ENCODE results near the gene KNOP1. TPM values are rescaled to one million over a fixed set of nuclear protein-coding genes. Genes with fewer than 3 reads are reported as not detected.
"Not testable (repeated sequence)": the region's sequence is repeated elsewhere in the genome, so short reads cannot be mapped to it uniquely, and the experiment has no call there.

The KNOP1 gene
- total RNA-seq, 1 experiment from 2014 or later: 24.6 TPM

DNA sequence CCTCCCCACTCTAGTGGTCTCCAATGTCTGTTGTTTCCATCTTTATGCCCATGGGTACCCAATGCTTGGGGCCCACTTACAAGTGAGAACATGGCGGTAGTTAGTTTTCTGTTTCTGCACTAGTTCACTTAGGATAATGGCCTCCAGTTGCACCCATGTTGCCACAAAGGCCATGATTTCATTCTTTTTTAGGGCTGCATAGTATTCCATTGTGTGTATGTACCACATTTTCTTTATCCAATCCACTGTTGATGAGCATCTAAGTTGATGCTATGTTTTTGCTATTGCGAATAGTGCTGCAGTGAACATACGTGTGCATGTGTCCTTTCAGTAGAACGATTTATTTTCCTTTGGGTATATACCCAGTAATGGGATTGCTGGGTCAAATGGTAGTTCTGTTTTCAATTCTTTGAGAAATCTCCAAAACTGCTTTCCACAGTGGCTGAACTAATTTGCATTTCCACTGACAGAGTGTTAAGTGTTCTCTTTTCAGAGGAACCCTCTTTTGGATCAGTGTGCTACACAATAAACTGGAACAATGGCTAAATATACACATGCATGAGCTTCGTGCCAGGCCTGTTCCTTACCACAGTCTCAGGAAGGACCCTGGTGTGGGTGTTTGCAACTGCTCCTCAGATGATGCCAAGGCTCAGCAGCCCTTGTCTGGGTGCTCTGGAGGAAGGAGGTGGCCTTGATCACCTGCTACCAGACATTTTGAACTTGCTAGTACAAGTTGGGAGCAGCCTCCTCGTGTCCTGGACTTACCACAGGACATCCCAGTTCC lies 34.4 kb downstream of the KNOP1 start:
- no peak for DNase-seq (ENCODE audit: low read depth)

DNA sequence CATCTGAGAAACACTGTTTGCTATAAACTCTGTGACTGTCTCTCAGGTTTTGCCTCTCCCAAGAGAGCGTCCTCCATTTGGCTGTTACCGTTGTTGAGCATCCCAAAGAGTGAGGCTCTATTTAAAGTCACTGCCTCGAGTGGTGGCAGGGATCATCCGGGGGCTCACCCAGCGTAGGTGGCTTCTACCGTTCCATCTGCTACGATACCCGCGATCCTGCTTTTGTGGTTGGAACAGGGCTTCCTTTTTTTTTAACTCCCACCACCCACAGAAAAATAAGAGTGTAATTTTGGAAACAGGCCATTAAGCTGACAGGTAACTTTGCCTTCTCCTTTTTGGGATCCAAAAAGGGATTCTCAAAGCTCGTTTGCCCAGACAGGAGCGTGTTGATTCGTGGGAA lies 36.4 kb downstream of the KNOP1 start:
- no peak for DNase-seq (ENCODE audit: low read depth)

DNA sequence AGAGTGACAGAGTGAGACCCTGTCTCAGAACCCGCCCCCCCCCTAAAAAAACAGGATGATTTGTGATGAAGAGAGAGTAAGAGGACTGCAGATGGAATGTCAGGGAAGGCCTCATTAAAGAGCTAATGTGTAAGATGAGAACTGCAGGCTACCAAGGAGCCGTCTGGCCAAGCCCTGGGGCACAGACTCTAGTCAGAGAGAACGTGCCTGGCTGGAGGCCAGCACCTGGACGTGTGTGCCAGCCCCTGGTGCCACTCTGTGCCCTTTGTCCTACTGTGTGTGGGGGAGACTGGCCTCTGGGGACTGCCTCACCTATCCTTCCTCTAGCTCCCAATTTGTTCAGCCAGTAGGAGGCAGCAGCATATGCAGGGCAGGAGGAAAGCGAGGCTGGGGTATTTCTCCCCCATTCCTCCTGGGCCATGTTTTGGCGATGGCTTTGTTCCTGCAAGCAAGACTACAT lies 37.1 kb downstream of the KNOP1 start:
- DNase-seq (ENCODE audit: low read depth): no peak

- DNase-seq (ENCODE audit: low read depth): not testable (repeated sequence)
Measured at GRCh38 chr16:19679281-19679680, 38.7 kb downstream of the KNOP1 start.

DNA sequence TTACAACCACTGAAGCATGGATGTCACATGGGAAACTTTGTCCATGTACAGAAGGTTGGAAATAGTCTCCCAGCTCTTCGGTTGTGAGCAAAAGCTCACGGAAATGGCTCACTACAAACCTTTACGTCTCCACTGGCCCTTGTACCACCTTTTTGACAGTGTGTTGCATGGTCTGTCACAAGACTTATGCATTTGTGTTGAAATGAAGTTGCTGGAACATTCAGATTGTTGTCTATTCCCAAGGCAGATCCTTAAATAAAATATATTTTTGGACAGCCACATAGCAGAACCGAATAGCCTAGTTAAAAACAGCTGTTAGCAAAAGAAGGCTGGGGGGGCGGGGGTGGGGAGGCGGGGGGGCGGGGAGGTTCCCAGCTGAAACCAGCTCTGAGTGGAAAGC lies 39.2 kb downstream of the KNOP1 start:
- DNase-seq (ENCODE audit: low read depth): no peak

- no peak for DNase-seq (ENCODE audit: low read depth)
Measured at GRCh38 chr16:19677402-19677801, 40.6 kb downstream of the KNOP1 start.

DNA sequence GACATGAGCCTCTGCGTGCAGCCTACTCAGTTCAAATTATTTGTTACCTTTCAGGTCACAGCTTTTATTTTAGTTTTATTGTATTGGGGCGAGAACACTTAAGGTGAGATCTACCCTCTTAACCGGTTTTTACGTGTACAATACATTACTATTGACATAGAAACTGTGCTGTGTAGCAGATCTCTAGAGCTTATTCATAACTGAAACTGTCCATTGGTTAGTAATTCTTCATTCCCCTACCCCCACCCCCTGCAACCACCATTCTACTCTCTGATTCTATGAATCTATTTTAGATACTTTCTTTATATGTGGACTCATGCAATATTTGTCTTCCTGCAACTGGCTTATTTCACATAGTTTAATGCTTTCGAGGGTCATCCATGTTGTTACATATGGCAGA lies 43.5 kb downstream of the KNOP1 start:
- no peak for DNase-seq (ENCODE audit: low read depth)

DNA sequence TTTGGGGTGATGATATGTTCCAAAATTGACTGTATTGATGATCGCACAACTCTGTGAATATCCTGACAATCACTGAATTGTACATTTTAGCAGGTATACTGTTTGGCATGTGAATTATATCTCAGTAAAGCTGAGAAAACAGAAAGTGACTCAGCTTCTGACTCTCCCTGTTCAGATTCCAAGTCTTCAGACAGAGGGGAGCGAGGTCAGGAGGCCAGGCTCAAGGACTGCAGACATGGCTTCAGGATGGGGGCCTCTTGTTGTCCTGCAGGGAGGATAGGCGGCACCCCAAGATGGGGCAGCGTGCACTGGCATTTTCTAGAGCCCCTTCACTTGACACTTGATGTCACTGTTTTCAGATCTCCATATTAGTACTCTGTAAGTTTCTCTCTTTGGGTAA lies 45.6 kb downstream of the KNOP1 start:
- DNase-seq (ENCODE audit: low read depth): no peak

GRCh38 chr16:19666477-19666876 lies 51.5 kb downstream of the KNOP1 start:
- no peak for DNase-seq (ENCODE audit: low read depth)

DNA sequence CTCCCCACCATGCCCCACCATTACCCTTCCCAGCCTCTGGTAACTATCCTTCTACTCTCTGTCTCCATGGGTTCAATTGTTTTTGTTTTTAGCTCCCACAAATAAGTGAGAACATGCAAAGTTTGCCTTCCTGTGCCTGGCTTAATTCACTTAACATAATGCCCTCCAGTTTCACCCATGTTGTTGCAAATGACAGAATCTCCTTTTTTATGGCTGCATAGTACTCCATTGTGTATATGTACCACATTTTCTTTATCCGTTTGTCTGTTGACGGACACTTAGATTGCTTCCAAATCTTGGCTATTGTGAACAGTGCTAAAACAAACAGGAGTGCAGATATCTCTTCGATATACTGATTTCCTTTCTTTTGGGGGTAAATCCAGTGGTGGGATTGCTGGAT lies 52.7 kb downstream of the KNOP1 start:
- DNase-seq (ENCODE audit: low read depth): not testable (repeated sequence)

GRCh38 chr16:19664166-19664565 lies 53.9 kb downstream of the KNOP1 start:
- no peak for DNase-seq (ENCODE audit: low read depth)

- no peak for DNase-seq (ENCODE audit: low read depth)
Measured at GRCh38 chr16:19662351-19662750, 55.7 kb downstream of the KNOP1 start.

DNA sequence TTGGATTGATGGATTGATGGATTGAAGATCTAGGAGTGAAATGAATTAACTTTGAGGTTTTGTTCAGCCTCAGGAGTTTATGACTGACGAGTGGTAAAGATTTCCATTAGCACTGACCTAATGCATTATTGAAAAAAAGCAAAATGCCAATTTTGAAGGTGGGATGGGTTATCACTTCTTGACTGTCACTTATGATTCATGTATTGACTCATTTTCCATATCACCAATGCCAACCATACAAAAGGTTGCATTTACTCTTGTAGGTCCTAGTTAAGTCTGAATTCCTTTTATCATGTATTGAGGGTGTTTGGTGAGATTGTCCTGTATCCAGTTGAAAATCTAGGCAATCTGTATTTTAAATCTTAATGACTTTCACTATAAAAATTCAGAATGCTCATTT lies 57.6 kb downstream of the KNOP1 start:
- DNase-seq (ENCODE audit: low read depth): no peak

DNA sequence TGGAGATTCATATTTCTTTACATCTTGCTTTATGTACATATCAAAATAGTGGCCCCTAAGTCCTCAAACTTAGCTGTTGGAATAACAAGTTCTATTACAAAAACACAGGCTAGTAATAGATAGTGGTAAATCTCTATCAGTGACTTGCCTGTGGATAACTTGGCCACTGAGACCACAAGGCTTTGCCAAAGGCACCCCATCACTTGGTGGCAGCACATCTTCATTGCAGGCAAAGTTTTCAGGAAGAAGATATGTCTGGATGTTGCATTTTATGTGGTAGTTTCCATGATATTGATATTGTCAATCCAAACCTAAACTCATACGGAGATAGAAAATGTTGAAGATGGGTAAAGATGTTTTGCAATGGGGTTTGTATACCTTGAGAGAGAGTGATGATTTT lies 58.5 kb downstream of the KNOP1 start:
- DNase-seq (ENCODE audit: low read depth): no peak

DNA sequence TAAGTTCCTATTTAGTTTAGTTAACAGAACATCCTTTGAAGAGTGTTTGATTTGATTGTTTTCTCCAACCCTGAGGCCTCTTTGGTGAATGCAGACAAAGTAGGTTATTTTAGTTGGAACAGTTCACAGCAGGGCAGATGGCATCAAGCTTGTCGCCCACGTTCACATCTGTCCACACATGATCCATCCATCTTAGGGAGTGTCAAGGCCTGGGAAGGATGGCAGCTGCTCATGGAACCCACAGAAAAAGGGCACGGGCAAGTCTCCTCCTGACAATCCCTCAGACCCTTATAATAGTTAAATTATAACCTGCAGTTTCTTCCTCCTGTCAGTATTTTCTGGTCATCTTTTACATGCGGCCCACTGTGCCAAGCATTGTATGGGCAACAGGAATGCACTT lies 60.2 kb downstream of the KNOP1 start:
- DNase-seq (ENCODE audit: low read depth): no peak

DNA sequence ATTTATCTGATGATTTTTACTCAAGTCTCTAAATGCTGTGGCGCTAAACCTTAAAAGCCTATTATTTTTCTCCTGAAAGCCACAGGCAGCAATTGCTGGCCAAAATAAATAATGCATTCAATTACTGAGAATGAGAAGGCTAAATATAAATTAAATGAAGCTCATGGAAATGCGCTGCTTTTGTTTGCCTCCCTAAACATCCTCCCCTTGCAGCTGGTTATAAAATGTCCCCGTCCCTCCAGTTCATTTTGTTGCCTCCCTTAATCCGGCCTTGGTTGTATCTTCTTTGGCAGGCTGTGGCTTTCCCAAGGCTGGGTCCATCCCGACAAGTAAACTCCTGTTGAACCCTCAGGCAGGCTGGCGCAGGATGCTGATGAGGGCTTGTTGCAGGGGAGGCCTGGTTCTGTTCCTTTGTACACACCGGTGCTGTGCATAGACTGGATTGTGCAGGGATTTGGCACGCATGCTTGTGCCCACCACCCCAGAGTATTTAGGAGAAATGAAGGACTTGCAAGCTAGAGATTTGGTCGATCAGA lies 62.7 kb downstream of the KNOP1 start:
- DNase-seq (ENCODE audit: low read depth): no peak

DNA sequence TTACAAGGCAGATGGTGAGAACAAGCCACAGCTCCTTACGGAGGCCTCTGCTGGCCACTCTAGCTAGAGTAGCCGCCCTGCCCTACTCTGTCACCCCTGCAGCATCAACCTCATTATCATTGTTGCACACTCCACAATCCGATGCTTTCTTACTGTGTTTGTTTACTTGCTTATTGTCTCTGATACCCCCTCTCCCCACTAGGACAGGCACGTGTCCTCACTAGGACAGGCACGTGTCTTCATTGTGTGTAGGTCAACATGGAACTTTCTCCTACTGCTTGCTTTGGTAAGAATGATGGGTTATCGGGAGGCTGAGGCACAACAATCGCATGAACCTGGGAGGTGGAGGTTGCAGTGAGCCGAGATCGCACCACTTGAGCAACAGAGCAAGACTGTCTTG lies 63.9 kb downstream of the KNOP1 start:
- no peak for DNase-seq (ENCODE audit: low read depth)

Other genes starting within 250 kb of the KNOP1 start
- 56.1 and 79.3 TPM in 2 replicates for gene GDE1, start 196.1 kb downstream of the KNOP1 start, total RNA-seq (2014; rRNA removed; shearing (Covaris generic))
- gene CCP110, start 194.3 kb downstream of the KNOP1 start, total RNA-seq (2014; rRNA removed; shearing (Covaris generic)): 14.2 and 17.7 TPM in 2 replicates
- 11.8 and 12.1 TPM in 2 replicates for gene VPS35L, start 162.5 kb downstream of the KNOP1 start, total RNA-seq (2014; rRNA removed; shearing (Covaris generic))
- gene IQCK, start within 50 bp of the KNOP1 start, total RNA-seq (2014; rRNA removed; shearing (Covaris generic)): 14.9 and 18.6 TPM in 2 replicates
- gene GPRC5B, start 166.6 kb upstream of the KNOP1 start, total RNA-seq (2014; rRNA removed; shearing (Covaris generic)): 1.3 and 8.8 TPM in 2 replicates

Measured in Daoy (cell line).